ENCODE data around the gene CCDC154. TPM values are rescaled to one million over a fixed set of nuclear protein-coding genes. Genes with fewer than 3 reads are reported as not detected.

The CCDC154 gene, protein sequence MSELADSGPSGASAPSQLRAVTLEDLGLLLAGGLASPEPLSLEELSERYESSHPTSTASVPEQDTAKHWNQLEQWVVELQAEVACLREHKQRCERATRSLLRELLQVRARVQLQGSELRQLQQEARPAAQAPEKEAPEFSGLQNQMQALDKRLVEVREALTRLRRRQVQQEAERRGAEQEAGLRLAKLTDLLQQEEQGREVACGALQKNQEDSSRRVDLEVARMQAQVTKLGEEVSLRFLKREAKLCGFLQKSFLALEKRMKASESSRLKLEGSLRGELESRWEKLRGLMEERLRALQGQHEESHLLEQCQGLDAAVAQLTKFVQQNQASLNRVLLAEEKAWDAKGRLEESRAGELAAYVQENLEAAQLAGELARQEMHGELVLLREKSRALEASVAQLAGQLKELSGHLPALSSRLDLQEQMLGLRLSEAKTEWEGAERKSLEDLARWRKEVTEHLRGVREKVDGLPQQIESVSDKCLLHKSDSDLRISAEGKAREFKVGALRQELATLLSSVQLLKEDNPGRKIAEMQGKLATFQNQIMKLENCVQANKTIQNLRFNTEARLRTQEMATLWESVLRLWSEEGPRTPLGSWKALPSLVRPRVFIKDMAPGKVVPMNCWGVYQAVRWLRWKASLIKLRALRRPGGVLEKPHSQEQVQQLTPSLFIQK
- 0.21 TPM for total RNA-seq

DNA sequence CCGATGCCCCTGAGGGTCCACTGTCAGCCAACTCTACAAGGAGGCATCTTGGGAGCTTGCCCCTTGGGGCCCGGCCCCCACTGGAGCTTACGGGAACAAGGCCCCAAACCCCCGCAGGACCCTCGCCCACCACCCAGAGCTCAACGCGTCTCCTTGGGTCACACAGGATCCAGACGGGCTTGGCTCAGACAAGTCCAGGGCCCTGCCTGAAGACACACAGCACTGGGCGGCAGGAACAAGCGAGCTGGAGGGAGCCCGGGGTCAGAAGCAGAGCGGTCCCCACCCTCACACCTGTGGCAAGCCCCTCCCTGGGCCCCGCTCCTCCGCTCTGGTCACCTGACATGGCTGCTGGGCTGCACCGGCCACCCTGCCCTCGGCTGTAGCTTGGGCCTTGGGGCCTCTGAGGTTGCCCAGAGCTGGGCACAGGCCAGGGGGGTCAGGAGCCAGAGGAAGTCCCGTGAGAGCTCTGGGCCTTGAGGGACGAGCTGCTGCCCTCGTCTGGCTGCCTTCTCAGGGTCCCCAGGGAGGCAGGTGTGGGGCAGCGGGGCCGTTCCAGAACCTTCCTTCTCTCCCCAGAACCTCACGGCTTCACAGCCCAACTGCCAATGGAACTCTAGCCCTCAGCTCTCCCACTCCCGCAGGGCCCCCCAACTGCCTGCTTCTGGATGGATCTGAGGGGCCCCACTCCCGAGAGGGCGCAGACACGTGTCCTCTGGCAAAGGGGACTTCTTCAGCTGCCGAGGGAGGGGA is at the start of gene CCDC154:
CCDC154 (minus strand) TSS at position 577 of the 750 bp plus-strand sequence; CDS start at position 343, 234 bp downstream.
- Histone ChIP-seq H3K4me3 (ENCODE audit: low read length) (no peak within 1 kb of the TSS), H3K9me3 (ENCODE audit: low read depth, low read length) (no peaks in the 10 kb centered on the region), H3K4me1 (ENCODE audit: insufficient read depth, low read length) (no peaks in the 10 kb centered on the region), H3K27me3 (ENCODE audit: insufficient read depth, low read length) (no peaks in the 10 kb centered on the region)

DNA sequence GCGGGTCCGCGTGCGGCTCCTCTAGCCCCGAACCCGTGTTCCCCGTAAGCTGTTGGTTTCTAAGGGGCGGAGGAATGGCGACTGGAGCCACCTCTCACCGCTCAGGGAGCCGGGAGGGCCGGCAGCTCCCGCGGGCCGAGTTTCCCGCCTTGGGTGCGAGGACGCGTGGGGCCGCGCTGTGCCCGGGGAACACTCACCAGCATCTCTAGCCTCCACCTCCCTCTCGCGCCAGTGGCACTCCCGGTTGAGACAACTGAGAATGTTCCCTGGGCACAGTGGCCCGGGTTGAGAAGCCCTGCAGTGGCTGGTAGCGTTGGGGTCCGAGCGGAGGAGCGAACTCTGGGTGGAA is 49.4 kb upstream of the CCDC154 start:
- H3K27me3 ChIP-seq (ENCODE audit: insufficient read depth, low read length): no peaks in the 10 kb centered on the region
- H3K9me3 ChIP-seq (ENCODE audit: low read depth, low read length): no peaks in the 10 kb centered on the region
- H3K4me3 ChIP-seq (ENCODE audit: low read length): peak overlapping the region; percentile 58
- H3K4me1 ChIP-seq (ENCODE audit: insufficient read depth, low read length): peaks cover 26% of the 10 kb centered on the region

DNA sequence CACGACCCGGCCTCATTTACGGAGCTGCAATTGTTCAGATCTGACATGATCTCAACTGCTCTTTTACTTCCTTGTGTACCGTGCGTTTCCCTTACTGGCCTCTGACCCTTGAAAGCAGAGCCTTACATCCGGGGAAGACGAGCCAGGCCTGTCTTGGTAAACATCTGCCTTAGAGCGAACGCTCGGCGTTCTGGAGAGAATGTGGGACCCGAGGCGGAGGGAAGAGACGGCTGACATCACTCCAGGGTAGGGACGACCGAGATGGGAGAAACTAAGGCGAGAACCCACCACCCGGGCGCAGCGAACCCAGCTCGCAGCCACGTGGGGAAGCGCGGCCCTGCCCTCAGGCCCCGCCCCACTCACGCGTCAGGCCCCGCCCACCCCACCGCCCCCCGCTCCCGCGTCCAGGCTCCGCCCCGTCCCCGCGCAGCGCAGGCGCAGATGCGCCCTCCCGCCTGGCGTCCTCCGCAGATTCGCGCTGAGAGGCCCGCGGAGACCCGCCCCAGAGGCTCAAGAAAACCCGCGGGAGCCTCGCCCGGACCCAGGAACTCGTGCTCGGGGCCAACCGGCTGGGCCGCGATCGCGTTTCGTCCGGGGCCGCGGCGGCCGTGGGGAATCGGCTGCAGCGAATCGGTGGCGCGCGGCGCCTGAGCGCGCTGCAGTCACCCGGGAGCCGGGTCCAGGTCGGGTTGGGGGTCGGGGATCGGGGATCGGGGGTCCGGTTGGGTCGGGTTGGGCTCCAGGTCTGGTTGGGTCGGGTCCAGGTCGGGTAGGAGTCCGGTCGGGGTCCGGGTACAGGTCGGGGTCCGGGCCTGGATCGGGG is 48.8 kb upstream of the CCDC154 start, which contains the start of gene TELO2:
TELO2 (plus strand) TSS at position 438 of the 823 bp plus-strand sequence. CDS start 922 bp downstream, outside the sequence.
- Histone ChIP-seq H3K4me1 (ENCODE audit: insufficient read depth, low read length) (peaks cover 29% of the 10 kb centered on the region), H3K9me3 (ENCODE audit: low read depth, low read length) (no peaks in the 10 kb centered on the region), H3K4me3 (ENCODE audit: low read length) (peak within 1 kb of the TSS; percentile 58), H3K27me3 (ENCODE audit: insufficient read depth, low read length) (no peaks in the 10 kb centered on the region)

DNA sequence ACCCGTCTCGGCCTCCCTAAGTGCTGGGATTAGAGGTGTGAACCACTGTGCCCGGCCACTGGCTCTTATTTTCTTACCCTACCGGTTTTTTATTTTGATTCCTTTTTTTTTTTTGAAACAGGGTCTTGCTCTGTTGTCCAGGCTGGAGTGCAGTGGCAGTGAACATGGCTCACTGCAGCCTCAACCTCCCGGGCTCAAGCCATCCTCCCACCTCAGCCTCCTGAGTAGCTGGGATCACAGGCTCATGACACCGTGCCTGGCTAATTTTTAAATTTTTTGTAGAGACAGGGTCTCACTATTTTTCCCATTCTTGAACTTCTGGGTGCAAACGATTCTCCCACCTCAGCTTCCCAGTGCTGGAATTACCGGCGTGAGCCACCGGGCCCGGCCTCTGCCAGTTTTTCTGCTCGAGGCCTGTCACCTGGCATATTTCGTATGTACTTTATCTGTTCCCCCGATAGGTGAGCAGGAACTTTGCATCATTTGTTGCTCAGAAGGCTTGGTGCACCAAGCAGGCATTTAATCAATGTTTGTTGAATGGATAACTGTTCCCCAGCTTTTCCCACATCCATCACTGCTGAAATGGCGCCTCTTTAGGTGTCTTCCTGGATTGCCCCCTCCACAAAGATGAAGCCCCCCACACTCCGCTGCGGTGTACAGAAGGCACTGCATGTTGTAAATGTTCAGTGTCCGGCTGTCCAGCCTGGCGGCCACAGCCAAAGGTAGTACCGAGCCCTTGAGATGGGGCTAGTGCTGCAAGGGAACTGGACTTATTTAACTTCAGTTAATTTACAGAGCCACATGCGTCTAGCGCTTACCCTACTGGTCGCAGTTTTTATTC is 47.9 kb upstream of the CCDC154 start:
- Histone ChIP-seq H3K27me3 (ENCODE audit: insufficient read depth, low read length) (no peaks in the 10 kb centered on the region), H3K4me1 (ENCODE audit: insufficient read depth, low read length) (peaks cover 29% of the 10 kb centered on the region), H3K4me3 (ENCODE audit: low read length) (peak overlapping the region; percentile 37), H3K9me3 (ENCODE audit: low read depth, low read length) (no peaks in the 10 kb centered on the region)

DNA sequence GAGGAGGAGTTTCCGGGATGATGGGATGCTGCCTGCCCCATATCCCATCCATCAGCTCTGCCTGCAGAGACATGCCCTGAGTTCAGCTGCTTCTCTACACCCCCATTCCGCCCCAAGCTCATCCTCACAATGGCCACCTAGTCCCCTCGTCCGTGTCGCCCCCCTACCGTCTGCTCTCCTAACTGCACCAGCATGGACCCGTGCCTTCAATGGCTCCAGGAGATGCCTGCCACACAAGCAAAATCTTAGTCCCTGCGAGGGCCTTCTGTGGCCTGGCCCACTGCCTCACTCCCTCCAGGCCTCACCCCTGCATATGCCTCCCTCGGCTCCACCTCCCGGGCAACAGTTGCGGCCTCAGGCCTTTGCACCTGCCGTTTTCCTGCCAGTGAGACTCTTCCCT is 47.0 kb upstream of the CCDC154 start:
- H3K4me3 ChIP-seq (ENCODE audit: low read length): no peak overlapping the region
- H3K9me3 ChIP-seq (ENCODE audit: low read depth, low read length): no peaks in the 10 kb centered on the region
- H3K27me3 ChIP-seq (ENCODE audit: insufficient read depth, low read length): no peaks in the 10 kb centered on the region
- peaks cover 29% of the 10 kb centered on the region for H3K4me1 ChIP-seq (ENCODE audit: insufficient read depth, low read length)

DNA sequence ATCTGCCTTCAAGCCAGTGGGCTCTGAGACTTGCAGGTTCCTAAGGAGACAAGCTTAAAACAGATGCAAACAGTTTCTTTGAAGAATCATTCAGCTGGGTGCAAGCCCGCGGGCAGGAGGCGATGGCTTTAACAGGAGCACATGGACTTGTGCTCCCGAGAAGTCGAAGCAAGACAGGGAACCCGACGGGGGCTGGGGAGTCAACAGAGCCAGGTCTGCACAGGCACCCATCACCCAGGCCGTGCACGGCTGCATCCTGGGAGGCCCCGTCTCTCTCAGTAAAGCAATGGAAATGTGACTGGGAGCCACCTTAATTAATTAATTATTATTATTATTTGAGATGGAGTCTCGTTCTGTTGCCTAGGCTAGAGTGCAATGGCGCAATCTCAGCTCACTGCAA is 44.7 kb upstream of the CCDC154 start:
- no peak overlapping the region for H3K4me3 ChIP-seq (ENCODE audit: low read length)
- H3K9me3 ChIP-seq (ENCODE audit: low read depth, low read length): no peaks in the 10 kb centered on the region
- H3K27me3 ChIP-seq (ENCODE audit: insufficient read depth, low read length): no peaks in the 10 kb centered on the region
- H3K4me1 ChIP-seq (ENCODE audit: insufficient read depth, low read length): peaks cover 25% of the 10 kb centered on the region

DNA sequence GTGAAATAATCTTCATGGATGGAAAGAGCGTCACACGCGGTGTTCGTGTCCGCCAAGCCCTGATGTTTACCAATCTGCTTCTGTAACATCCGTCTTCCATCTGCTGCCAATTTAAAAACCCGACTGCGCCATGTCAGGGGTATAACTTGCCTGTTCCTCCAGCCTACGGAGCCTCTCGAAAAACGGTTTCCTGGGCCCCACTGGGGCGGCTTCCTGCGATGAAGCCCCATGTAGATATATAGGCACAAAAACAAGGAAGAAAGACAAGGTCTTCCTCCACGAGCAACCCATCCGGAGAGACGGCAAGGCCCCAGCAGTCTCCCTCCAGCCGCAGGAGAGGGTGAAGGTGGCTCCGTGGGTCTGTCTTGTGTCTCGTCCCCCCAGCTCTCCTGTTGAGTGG is 44.3 kb upstream of the CCDC154 start, which contains the start of gene PTX4:
PTX4 (minus strand) TSS at position 326 of the 400 bp plus-strand sequence; CDS start at position 291, 35 bp downstream.
- Histone ChIP-seq H3K4me3 (ENCODE audit: low read length) (no peak within 1 kb of the TSS), H3K27me3 (ENCODE audit: insufficient read depth, low read length) (no peaks in the 10 kb centered on the region), H3K4me1 (ENCODE audit: insufficient read depth, low read length) (peaks cover 25% of the 10 kb centered on the region), H3K9me3 (ENCODE audit: low read depth, low read length) (no peaks in the 10 kb centered on the region)

DNA sequence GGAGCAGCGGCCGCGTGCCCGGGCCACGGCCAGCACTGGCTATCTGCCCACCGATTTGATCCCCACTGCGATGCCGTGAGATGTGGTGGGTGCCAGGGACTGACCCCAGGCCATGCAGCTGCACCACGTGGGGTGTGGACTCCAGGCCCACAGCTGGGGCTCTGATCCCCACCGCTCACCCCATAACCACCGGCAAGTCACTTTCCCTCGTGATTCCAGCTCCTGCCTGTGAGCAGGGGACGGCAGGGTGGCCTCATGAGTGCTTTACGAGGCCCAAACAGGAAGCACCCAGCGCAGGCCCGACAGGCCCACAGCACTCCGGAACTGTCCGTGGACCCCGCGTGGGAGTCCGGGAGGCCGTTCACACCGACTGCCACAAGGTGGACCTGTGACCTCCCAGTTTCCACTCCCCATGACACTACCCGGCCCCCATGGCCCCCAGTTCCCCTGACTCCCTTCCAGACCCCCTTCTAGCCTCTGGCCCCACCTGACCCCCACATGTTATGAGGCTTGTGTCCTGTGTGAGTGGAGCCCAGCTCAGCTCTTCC is 43.8 kb upstream of the CCDC154 start:
- no peaks in the 10 kb centered on the region for H3K9me3 ChIP-seq (ENCODE audit: low read depth, low read length)
- no peaks in the 10 kb centered on the region for H3K27me3 ChIP-seq (ENCODE audit: insufficient read depth, low read length)
- H3K4me3 ChIP-seq (ENCODE audit: low read length): no peak overlapping the region
- peaks cover 30% of the 10 kb centered on the region for H3K4me1 ChIP-seq (ENCODE audit: insufficient read depth, low read length)

DNA sequence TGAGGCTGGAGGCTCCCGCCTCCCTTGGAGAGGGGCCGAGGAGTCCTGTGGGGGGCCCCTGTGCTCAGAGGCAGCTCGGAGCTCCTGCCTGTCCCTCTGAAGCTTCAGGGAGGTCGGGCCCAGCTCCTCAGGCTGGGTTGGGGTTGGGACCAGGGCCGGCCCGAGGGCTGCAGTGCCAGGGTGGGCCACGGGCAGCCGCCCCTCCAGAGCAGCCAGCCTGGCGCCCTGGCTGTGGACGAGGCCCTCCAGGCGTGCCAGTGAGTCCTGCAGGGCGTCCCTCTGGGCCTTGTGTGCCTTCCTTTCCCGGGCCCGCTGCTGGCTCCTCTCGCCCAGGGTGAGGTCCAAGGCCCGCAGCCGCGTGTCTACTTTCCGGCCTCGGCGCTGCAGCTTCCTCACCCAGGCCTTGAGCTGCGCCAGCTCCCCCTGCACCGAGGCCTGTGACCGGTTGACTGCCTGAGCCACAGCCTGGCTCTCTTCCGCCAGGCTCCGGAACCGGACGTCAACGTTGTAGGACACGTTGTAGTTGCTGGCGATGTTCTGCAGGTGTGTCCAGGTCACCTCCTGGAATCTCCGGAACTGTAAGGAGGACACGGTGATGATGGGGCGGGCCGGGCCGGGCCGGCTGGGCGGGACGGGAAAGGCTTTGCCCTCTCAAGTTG is 43.2 kb upstream of the CCDC154 start:
- H3K27me3 ChIP-seq (ENCODE audit: insufficient read depth, low read length): no peaks in the 10 kb centered on the region
- H3K4me3 ChIP-seq (ENCODE audit: low read length): no peak overlapping the region
- peaks cover 26% of the 10 kb centered on the region for H3K4me1 ChIP-seq (ENCODE audit: insufficient read depth, low read length)
- H3K9me3 ChIP-seq (ENCODE audit: low read depth, low read length): no peaks in the 10 kb centered on the region

DNA sequence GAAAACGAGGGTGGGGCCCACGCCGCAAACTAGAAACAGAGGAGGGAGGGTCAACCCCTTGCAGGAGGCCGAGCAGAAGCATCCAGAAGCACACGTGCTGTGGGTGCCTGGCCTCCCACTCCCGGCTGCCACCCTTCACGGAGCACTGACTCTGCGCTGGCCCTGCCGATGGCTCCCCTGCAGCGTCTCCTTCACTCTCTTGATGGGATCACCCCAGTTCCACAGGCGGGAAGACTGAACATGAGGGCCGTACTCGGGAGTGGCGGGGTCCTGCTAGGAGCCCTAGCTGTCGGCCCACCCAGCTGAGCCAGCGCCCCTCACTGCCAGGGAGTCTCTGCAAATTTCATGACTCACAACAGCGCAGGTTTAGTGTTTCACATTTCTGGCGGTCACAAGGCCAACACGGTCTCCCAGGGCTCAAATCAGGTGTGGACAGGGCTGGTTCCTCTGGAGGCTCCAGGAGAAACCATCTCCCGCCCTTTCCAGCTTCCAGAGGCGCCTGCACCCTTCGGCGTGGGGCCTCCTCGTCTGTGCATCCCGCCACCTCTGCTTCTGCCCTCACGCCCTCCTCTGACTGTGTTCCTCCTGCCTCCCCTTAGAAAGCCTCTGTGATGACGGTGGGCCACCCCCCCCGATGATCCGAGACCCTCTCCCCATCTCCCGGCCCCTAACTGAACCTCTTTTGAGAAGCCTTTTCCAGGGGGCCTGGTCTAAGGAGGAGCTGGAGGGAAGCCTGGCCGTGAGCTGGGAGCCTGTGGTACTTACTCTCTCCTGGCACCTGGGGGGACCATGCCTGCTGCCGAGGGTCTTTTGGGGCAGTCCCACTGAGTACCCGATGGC is 42.4 kb upstream of the CCDC154 start:
- Histone ChIP-seq H3K27me3 (ENCODE audit: insufficient read depth, low read length) (no peaks in the 10 kb centered on the region), H3K9me3 (ENCODE audit: low read depth, low read length) (no peaks in the 10 kb centered on the region), H3K4me3 (ENCODE audit: low read length) (no peak overlapping the region), H3K4me1 (ENCODE audit: insufficient read depth, low read length) (peaks cover 22% of the 10 kb centered on the region)

DNA sequence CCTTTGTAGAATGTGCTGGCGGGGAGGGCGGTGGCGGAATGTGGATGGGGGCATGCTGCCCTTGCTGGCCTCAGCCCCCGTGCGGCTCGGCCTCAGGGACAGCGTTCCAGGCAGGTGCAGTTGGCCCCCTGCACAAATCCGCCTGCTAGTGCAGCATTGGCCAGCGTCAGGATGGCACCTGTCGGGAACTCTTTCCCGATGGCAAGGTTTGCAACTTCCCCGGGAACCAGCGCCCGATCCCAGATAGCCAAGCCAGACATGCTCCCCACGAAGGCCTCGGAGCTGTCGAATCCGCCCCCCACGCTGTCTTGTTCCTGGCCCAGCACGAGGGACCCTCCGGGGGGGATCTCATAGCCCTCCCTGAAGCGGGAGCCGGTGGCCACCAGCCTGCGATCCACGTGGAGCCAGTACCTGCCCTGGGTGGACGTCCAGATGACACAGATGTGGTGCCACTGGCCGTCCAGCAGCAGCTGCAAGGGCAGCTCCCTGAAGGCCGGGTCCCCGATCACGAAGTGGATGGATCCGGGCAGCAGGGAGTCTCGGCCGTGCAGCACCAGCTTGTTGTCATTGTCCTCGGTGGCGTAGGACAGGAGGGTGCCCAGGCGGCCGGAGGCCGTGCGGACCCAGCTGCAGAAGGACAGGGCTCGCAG is 41.6 kb upstream of the CCDC154 start:
- no peaks in the 10 kb centered on the region for H3K27me3 ChIP-seq (ENCODE audit: insufficient read depth, low read length)
- no peaks in the 10 kb centered on the region for H3K9me3 ChIP-seq (ENCODE audit: low read depth, low read length)
- H3K4me1 ChIP-seq (ENCODE audit: insufficient read depth, low read length): peaks cover 29% of the 10 kb centered on the region
- H3K4me3 ChIP-seq (ENCODE audit: low read length): no peak overlapping the region

Measured in mononuclear cell (primary cell).